ENCODE results near the gene QSOX2. TPM values are rescaled to one million over a fixed set of nuclear protein-coding genes. Genes with fewer than 3 reads are reported as not detected.

QSOX2 gene
- total RNA-seq, 1 donor, result 7.1 TPM

GRCh38 chr9:136182420-136182787 lies 63.2 kb downstream of the QSOX2 start:
- H3K4me3 ChIP-seq (ENCODE audit: low read depth, low read length), result no peak overlapping the region
- no peak for TF ChIP-seq CTCF (IDR thresholded peaks at IDR 0.05; ENCODE audit: insufficient read depth, low read length)
- DNase-seq (ENCODE audit: low read depth), result no peak

- TF ChIP-seq CTCF (IDR thresholded peaks at IDR 0.05; ENCODE audit: insufficient read depth, low read length), result no peak
- H3K4me3 ChIP-seq (ENCODE audit: low read depth, low read length), result no peak overlapping the region
- no peak for DNase-seq (ENCODE audit: low read depth)
Measured at GRCh38 chr9:136181784-136182419, 63.7 kb downstream of the QSOX2 start.

GRCh38 chr9:136180586-136180985 lies 65.0 kb downstream of the QSOX2 start:
- no peak for TF ChIP-seq CTCF (IDR thresholded peaks at IDR 0.05; ENCODE audit: insufficient read depth, low read length)
- DNase-seq (ENCODE audit: low read depth), result no peak
- H3K4me3 ChIP-seq (ENCODE audit: low read depth, low read length), result no peak overlapping the region

- no peak for TF ChIP-seq CTCF (IDR thresholded peaks at IDR 0.05; ENCODE audit: insufficient read depth, low read length)
- no peak for DNase-seq (ENCODE audit: low read depth)
- no peak overlapping the region for H3K4me3 ChIP-seq (ENCODE audit: low read depth, low read length)
Measured at GRCh38 chr9:136179761-136180160, 65.9 kb downstream of the QSOX2 start.

GRCh38 chr9:136179101-136179616 lies 66.5 kb downstream of the QSOX2 start:
- TF ChIP-seq CTCF (IDR thresholded peaks at IDR 0.05; ENCODE audit: insufficient read depth, low read length), result no peak
- DNase-seq (ENCODE audit: low read depth), result no peak
- no peak overlapping the region for H3K4me3 ChIP-seq (ENCODE audit: low read depth, low read length)

- no peak for DNase-seq (ENCODE audit: low read depth)
- no peak for TF ChIP-seq CTCF (IDR thresholded peaks at IDR 0.05; ENCODE audit: insufficient read depth, low read length)
- no peak overlapping the region for H3K4me3 ChIP-seq (ENCODE audit: low read depth, low read length)
Measured at GRCh38 chr9:136178773-136179075, 66.9 kb downstream of the QSOX2 start.
